Liver (tissue), 9 donors: Measurements from ENCODE around the gene ZNF32. TPM values are rescaled to one million over a fixed set of nuclear protein-coding genes. Genes with fewer than 3 reads are reported as not detected.

Experiments
- DNase-seq: peaks from one replicate; pipeline ENCODE4 v3.0.0-alpha.2; 2017; ENCODE audit warnings: low spot score
- H3K27ac ChIP-seq, 2 donors: one replicate each; pipeline ENCODE4 v1.7.0; 2013; ENCODE audit warnings: inconsistent platforms in 2 of 2, low read length in 2 of 2, control low read depth in 1 of 2, low read depth in 1 of 2, mild to moderate bottlenecking in 1 of 2
- H3K27me3 ChIP-seq, 4 donors: one replicate each; pipeline versions ENCODE4 v1.6.1 to v1.7.0; 2013; ENCODE audit warnings: low read length in 3 of 4, inconsistent platforms in 1 of 4, mild to moderate bottlenecking in 1 of 4, moderate library complexity in 1 of 4; ENCODE audit not compliant: control insufficient read depth in 4 of 4, insufficient read depth in 4 of 4
- H3K36me3 ChIP-seq, 4 donors: one replicate each; pipeline versions ENCODE4 v1.6.1 to v1.7.0; 2013; ENCODE audit warnings: low read length in 3 of 4, mild to moderate bottlenecking in 3 of 4, low read depth in 1 of 4, moderate library complexity in 1 of 4; ENCODE audit not compliant: control insufficient read depth in 4 of 4, insufficient read depth in 3 of 4
- H3K4me1 ChIP-seq, 4 donors: one replicate each; pipeline versions ENCODE4 v1.6.1 to v1.7.0; 2013; ENCODE audit warnings: low read length in 3 of 4, mild to moderate bottlenecking in 3 of 4, moderate library complexity in 1 of 4; ENCODE audit not compliant: control insufficient read depth in 4 of 4, insufficient read depth in 4 of 4
- H3K4me3 ChIP-seq, 3 donors: one replicate each; pipeline versions ENCODE4 v1.6.1 to v1.7.0; 2013; ENCODE audit warnings: low read length in 3 of 3, control low read depth in 1 of 3, low read depth in 1 of 3, mild to moderate bottlenecking in 1 of 3
- H3K9ac ChIP-seq, 2 donors: one replicate each; pipeline ENCODE4 v1.7.0; 2013; ENCODE audit warnings: low read length in 2 of 2, mild to moderate bottlenecking in 2 of 2, moderate library complexity in 2 of 2, control low read depth in 1 of 2, low read depth in 1 of 2
- H3K9me3 ChIP-seq, 4 donors: one replicate each; pipeline versions ENCODE4 v1.6.1 to v1.7.0; 2013; ENCODE audit warnings: low read length in 3 of 4; ENCODE audit not compliant: control insufficient read depth in 4 of 4
- ATF3 ChIP-seq: IDR thresholded peaks from 2 replicates; pipeline ENCODE4 v1.6.1; 2016; ENCODE audit warnings: antibody characterized with exemption
- EGR1 ChIP-seq, 2 donors: IDR thresholded peaks; 2 replicates each; pipeline ENCODE4 v1.6.1; 2016 to 2018; ENCODE audit warnings: antibody characterized with exemption in 2 of 2, low read depth in 2 of 2
- FOXA1 ChIP-seq: IDR thresholded peaks from 2 replicates; pipeline ENCODE4 v1.6.1; 2016; ENCODE audit warnings: antibody characterized with exemption
- FOXA2 ChIP-seq: IDR thresholded peaks from 2 replicates; pipeline ENCODE4 v1.6.1; 2016; ENCODE audit warnings: antibody characterized with exemption
- GABPA ChIP-seq, 2 donors: IDR thresholded peaks in 1 of 2; conservative IDR thresholded peaks in 1 of 2; 2 replicates each; pipeline ENCODE4 v1.6.1; 2016; ENCODE audit warnings: antibody characterized with exemption in 2 of 2, mild to moderate bottlenecking in 1 of 2, moderate library complexity in 1 of 2
- HNF4A ChIP-seq, 2 donors: conservative IDR thresholded peaks; 2 replicates each; pipeline ENCODE4 v1.6.1; 2016; ENCODE audit warnings: antibody characterized with exemption in 2 of 2, mild to moderate bottlenecking in 2 of 2
- HNF4G ChIP-seq: IDR thresholded peaks from 2 replicates; pipeline ENCODE4 v1.6.1; 2016; ENCODE audit warnings: antibody characterized with exemption
- JUND ChIP-seq, 2 donors: IDR thresholded peaks; 2 replicates each; pipeline ENCODE4 v1.6.1; 2016; ENCODE audit warnings: antibody characterized with exemption in 2 of 2
- MAX ChIP-seq: IDR thresholded peaks from 2 replicates; pipeline ENCODE4 v1.6.1; 2016; ENCODE audit warnings: antibody characterized with exemption
- NR2F2 ChIP-seq: IDR thresholded peaks from 2 replicates; pipeline ENCODE4 v1.6.1; 2016; ENCODE audit warnings: antibody characterized with exemption
- RAD21 ChIP-seq, 2 donors: IDR thresholded peaks; 2 replicates each; pipeline ENCODE4 v1.6.1; 2016; ENCODE audit warnings: antibody characterized with exemption in 2 of 2, mild to moderate bottlenecking in 2 of 2
- REST ChIP-seq: IDR thresholded peaks from 2 replicates; pipeline ENCODE4 v1.6.1; 2016; ENCODE audit warnings: antibody characterized with exemption, mild to moderate bottlenecking
- RXRA ChIP-seq, 2 donors: IDR thresholded peaks; 2 replicates each; pipeline ENCODE4 v1.6.1; 2017 to 2018; ENCODE audit warnings: antibody characterized with exemption in 2 of 2, mild to moderate bottlenecking in 1 of 2
- SP1 ChIP-seq: IDR thresholded peaks from 2 replicates; pipeline ENCODE4 v1.6.1; 2018; ENCODE audit warnings: antibody characterized with exemption, mild to moderate bottlenecking
- TAF1 ChIP-seq: conservative IDR thresholded peaks from 2 replicates; pipeline ENCODE4 v1.6.1; 2016; ENCODE audit warnings: antibody characterized with exemption, mild to moderate bottlenecking
- WGBS: extraction: QIAGEN DNeasy Blood & Tissue Kit; methylation state at CpG from one replicate; pipeline ENCODE4 v1.1.7; 2013; 5-methylcytosine and 5-hydroxymethylcytosine counted together
- polyA plus RNA-seq, 2 donors: library from polyadenylated mRNA; stranded (reverse) in 1 of 2; unstranded in 1 of 2; fragments of 200-250 nt in 1 of 2; fragments of >200 nt in 1 of 2; fragmentation: Nextera tagmentation in 1 of 2; extraction: Ambion mirVana in 1 of 2; gene quantifications; one replicate each; pipeline versions ENCODE4 v1.2.1 to v1.2.3, GENCODE V29; 2013 to 2015
- total RNA-seq, 2 donors: library from RNA; depleted of rRNA; stranded (reverse); fragments of >200 nt; gene quantifications; one replicate each; pipeline ENCODE4 v1.2.3, GENCODE V29; 2014
- TF ChIP-seq, protein P1 (sequence below): fragments of 150-350 bp; IDR thresholded peaks from 2 replicates; pipeline ENCODE4 v1.5.1; 2017; ENCODE audit warnings: improper control_type of control experiment, low read depth, low read length; ENCODE audit not compliant: missing input control
- TF ChIP-seq, protein P2 (sequence below): IDR thresholded peaks from 2 replicates; pipeline ENCODE4 v1.6.1; 2016; ENCODE audit warnings: antibody characterized with exemption
- donor health status: healthy.
- donor health status: healthy.
- donor health status: healthy.
- donor health status: healthy.
- donor health status: healthy.

ZNF32 gene
- total and polyA plus RNA-seq, 4 donors, result 6.5 to 19.9 (median 12.5) TPM

- no peaks in the 10 kb centered on the region for H3K27me3 ChIP-seq
- no peak overlapping the region for H3K27ac ChIP-seq
- H3K36me3 ChIP-seq, result no peaks in the 10 kb centered on the region
- no peak for DNase-seq
- peaks cover 0 to 3% (median 0%) of the 10 kb centered on the region in 4 donors for H3K9me3 ChIP-seq
- WGBS, result 67% methylated on average over 1 of the region's 1 CpG
- TF ChIP-seq SP1 (no peak), EGR1 (IDR thresholded peaks at IDR 0.05; ENCODE audit: low read depth in 2 of 2) (no peak), FOXA2 (no peak), JUND (IDR thresholded peaks at IDR 0.05) (no peak), HNF4A (conservative IDR thresholded peaks at IDR 0.05) (no peak), FOXA1 (no peak), HNF4G (no peak), RAD21 (IDR thresholded peaks at IDR 0.05) (no peak), REST (no peak), MAX (no peak), NR2F2 (no peak), TAF1 (no peak), GABPA (IDR thresholded peaks at IDR 0.05 in 1 of 2, conservative IDR thresholded peaks at IDR 0.05 in 1 of 2) (no peak), RXRA (IDR thresholded peaks at IDR 0.05) (no peak)
- TF ChIP-seq, protein P1, sequence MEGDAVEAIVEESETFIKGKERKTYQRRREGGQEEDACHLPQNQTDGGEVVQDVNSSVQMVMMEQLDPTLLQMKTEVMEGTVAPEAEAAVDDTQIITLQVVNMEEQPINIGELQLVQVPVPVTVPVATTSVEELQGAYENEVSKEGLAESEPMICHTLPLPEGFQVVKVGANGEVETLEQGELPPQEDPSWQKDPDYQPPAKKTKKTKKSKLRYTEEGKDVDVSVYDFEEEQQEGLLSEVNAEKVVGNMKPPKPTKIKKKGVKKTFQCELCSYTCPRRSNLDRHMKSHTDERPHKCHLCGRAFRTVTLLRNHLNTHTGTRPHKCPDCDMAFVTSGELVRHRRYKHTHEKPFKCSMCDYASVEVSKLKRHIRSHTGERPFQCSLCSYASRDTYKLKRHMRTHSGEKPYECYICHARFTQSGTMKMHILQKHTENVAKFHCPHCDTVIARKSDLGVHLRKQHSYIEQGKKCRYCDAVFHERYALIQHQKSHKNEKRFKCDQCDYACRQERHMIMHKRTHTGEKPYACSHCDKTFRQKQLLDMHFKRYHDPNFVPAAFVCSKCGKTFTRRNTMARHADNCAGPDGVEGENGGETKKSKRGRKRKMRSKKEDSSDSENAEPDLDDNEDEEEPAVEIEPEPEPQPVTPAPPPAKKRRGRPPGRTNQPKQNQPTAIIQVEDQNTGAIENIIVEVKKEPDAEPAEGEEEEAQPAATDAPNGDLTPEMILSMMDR, result no peak
- TF ChIP-seq, protein P2, sequence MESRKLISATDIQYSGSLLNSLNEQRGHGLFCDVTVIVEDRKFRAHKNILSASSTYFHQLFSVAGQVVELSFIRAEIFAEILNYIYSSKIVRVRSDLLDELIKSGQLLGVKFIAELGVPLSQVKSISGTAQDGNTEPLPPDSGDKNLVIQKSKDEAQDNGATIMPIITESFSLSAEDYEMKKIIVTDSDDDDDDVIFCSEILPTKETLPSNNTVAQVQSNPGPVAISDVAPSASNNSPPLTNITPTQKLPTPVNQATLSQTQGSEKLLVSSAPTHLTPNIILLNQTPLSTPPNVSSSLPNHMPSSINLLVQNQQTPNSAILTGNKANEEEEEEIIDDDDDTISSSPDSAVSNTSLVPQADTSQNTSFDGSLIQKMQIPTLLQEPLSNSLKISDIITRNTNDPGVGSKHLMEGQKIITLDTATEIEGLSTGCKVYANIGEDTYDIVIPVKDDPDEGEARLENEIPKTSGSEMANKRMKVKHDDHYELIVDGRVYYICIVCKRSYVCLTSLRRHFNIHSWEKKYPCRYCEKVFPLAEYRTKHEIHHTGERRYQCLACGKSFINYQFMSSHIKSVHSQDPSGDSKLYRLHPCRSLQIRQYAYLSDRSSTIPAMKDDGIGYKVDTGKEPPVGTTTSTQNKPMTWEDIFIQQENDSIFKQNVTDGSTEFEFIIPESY, result no peak
- H3K9ac ChIP-seq, result no peak overlapping the region
- no peak overlapping the region for H3K4me3 ChIP-seq
- H3K4me1 ChIP-seq, result no peaks in the 10 kb centered on the region
Measured at GRCh38 chr10:43627942-43628341, 20.7 kb downstream of the ZNF32 start.

- no peaks in the 10 kb centered on the region for H3K36me3 ChIP-seq
- peak overlapping the region in 2 of 3 donors; percentile 50 to 59 for H3K4me3 ChIP-seq
- TF ChIP-seq HNF4G, result no peak
- no peak for TF ChIP-seq NR2F2
- TF ChIP-seq SP1, result no peak
- TF ChIP-seq ATF3, result no peak
- TF ChIP-seq RAD21 (IDR thresholded peaks at IDR 0.05), result no peak
- no peak for TF ChIP-seq FOXA1
- TF ChIP-seq MAX, result no peak
- TF ChIP-seq, protein P2, result no peak
- no peak for TF ChIP-seq GABPA (IDR thresholded peaks at IDR 0.05 in 1 of 2, conservative IDR thresholded peaks at IDR 0.05 in 1 of 2)
- peaks cover 0 to 6% (median under 1%) of the 10 kb centered on the region in 4 donors for H3K4me1 ChIP-seq
- no peak for DNase-seq
- no peaks in the 10 kb centered on the region for H3K27me3 ChIP-seq
- 44% methylated on average over 3 of the region's 3 CpGs for WGBS
- H3K9ac ChIP-seq, result peak overlapping the region in 1 of 2 donors; percentile 71
- peak overlapping the region in 1 of 2 donors; percentile 56 for H3K27ac ChIP-seq
- peaks cover 0 to 6% (median 3%) of the 10 kb centered on the region in 4 donors for H3K9me3 ChIP-seq
Measured at GRCh38 chr10:43623351-43623750, 25.3 kb downstream of the ZNF32 start.
